ENCODE measurements around the gene CAPN8.

Gene CAPN8

GRCh38 chr1:223494926-223495645 is 170.4 kb downstream of the CAPN8 start:
- in situ Hi-C loops (cut with MboI; ENCODE audit: low pct_unique_long_range_greater_than_20kb, low sequenced_read_pairs, unreplicated experiment) = no loop called here
- no peak for TF ChIP-seq CTCF (IDR thresholded peaks at IDR 0.05; ENCODE audit: extremely low read depth, insufficient read depth, missing control alignments)
- DNase-seq (ENCODE audit: low spot score) = no peak

- in situ Hi-C loops (cut with MboI; ENCODE audit: low pct_unique_long_range_greater_than_20kb, low sequenced_read_pairs, unreplicated experiment) = no loop called here
- no peak for DNase-seq (ENCODE audit: low spot score)
- no peak for TF ChIP-seq CTCF (IDR thresholded peaks at IDR 0.05; ENCODE audit: extremely low read depth, insufficient read depth, missing control alignments)
Measured at GRCh38 chr1:223492044-223492443, 173.5 kb downstream of the CAPN8 start.
